Mesenchymal stem cell (in vitro differentiated cells and primary cell): ENCODE results near the gene RPTOR.

Source experiments
- DNase-seq: peaks from one replicate; pipeline ENCODE4 v3.0.0-alpha.2; 2013
- H2AFZ ChIP-seq: one replicate; pipeline ENCODE4 v1.6.1; 2013; ENCODE audit warnings: low read depth, mild to moderate bottlenecking, control low read depth, inconsistent platforms, low read length, moderate library complexity
- H2AK5ac ChIP-seq: 2 replicates; pipeline ENCODE4 v1.6.1; 2013; ENCODE audit warnings: low read length, moderate library complexity, mild to moderate bottlenecking, inconsistent platforms; ENCODE audit not compliant: severe bottlenecking
- H2BK120ac ChIP-seq: one replicate; pipeline ENCODE4 v1.6.1; 2013; ENCODE audit warnings: low read depth, mild to moderate bottlenecking, inconsistent platforms, low read length, moderate library complexity
- H2BK12ac ChIP-seq, 2 experiments: one replicate each; pipeline ENCODE4 v1.6.1; 2013; ENCODE audit warnings: inconsistent platforms in 2 of 2, low read length in 2 of 2, mild to moderate bottlenecking in 2 of 2, moderate library complexity in 2 of 2, control low read depth in 1 of 2
- H2BK15ac ChIP-seq: one replicate; pipeline ENCODE4 v1.6.1; 2013; ENCODE audit warnings: mild to moderate bottlenecking, low read depth, inconsistent platforms; ENCODE audit not compliant: poor library complexity, severe bottlenecking
- H2BK5ac ChIP-seq: 2 replicates; pipeline ENCODE4 v1.6.1; 2013; ENCODE audit warnings: low read depth, mild to moderate bottlenecking, low read length, control low read depth, inconsistent platforms; ENCODE audit not compliant: poor library complexity, severe bottlenecking
- H3K14ac ChIP-seq, 2 experiments: one replicate each; pipeline ENCODE4 v1.6.1; 2013; ENCODE audit warnings: inconsistent platforms in 2 of 2, low read length in 2 of 2, control low read depth in 1 of 2, mild to moderate bottlenecking in 1 of 2, moderate library complexity in 1 of 2
- H3K18ac ChIP-seq, 2 experiments: one replicate each; pipeline ENCODE4 v1.6.1; 2013; ENCODE audit warnings: inconsistent platforms in 2 of 2, low read length in 2 of 2, control low read depth in 1 of 2, low read depth in 1 of 2, mild to moderate bottlenecking in 1 of 2
- H3K23ac ChIP-seq, 2 experiments: one replicate each; pipeline ENCODE4 v1.6.1; 2013; ENCODE audit warnings: inconsistent platforms in 2 of 2, low read length in 2 of 2, mild to moderate bottlenecking in 2 of 2, moderate library complexity in 2 of 2, control low read depth in 1 of 2
- H3K27ac ChIP-seq: 2 replicates; pipeline ENCODE4 v1.5.1; 2013; ENCODE audit warnings: mild to moderate bottlenecking, moderate library complexity, low read length, control low read depth, inconsistent platforms; ENCODE audit not compliant: poor library complexity, severe bottlenecking
- H3K27me3 ChIP-seq, 2 experiments: 2 replicates each; pipeline versions ENCODE4 v1.6.1 to v1.7.0; 2013; ENCODE audit warnings: low read length in 2 of 2, mild to moderate bottlenecking in 2 of 2, moderate library complexity in 2 of 2, control low read depth in 1 of 2, inconsistent platforms in 1 of 2; ENCODE audit not compliant: control insufficient read depth in 1 of 2, insufficient read depth in 1 of 2
- H3K36me3 ChIP-seq, 2 experiments: 2 replicates each; pipeline versions ENCODE4 v1.6.1 to v1.7.0; 2013; ENCODE audit warnings: low read length in 2 of 2, control low read depth in 1 of 2, inconsistent platforms in 1 of 2, low read depth in 1 of 2, mild to moderate bottlenecking in 1 of 2; ENCODE audit not compliant: insufficient read depth in 2 of 2, control insufficient read depth in 1 of 2
- H3K4ac ChIP-seq, 2 experiments: one replicate each; pipeline ENCODE4 v1.6.1; 2013; ENCODE audit warnings: inconsistent platforms in 2 of 2, low read length in 2 of 2, mild to moderate bottlenecking in 2 of 2, moderate library complexity in 2 of 2, control low read depth in 1 of 2, low read depth in 1 of 2
- H3K4me1 ChIP-seq: 2 replicates; pipeline ENCODE4 v1.6.1; 2013; ENCODE audit warnings: low read depth, low read length, control low read depth; ENCODE audit not compliant: control insufficient read depth, insufficient read depth
- H3K4me2 ChIP-seq: 2 replicates; pipeline ENCODE4 v1.6.1; 2013; ENCODE audit warnings: low read length, mild to moderate bottlenecking, inconsistent platforms; ENCODE audit not compliant: poor library complexity, severe bottlenecking
- H3K4me3 ChIP-seq, 2 experiments: 2 replicates each; pipeline versions ENCODE4 v1.5.1 to v1.7.0; 2013; ENCODE audit warnings: low read length in 2 of 2, mild to moderate bottlenecking in 2 of 2, control low read depth in 1 of 2, low read depth in 1 of 2; ENCODE audit not compliant: insufficient read depth in 1 of 2
- H3K79me1 ChIP-seq: replicated peaks from 2 replicates; pipeline ENCODE4 v1.6.1; 2013; ENCODE audit warnings: mild to moderate bottlenecking, control low read depth, low read length, inconsistent platforms; ENCODE audit not compliant: poor library complexity, severe bottlenecking
- H3K9ac ChIP-seq: 2 replicates; pipeline ENCODE4 v1.7.0; 2013; ENCODE audit warnings: mild to moderate bottlenecking, low read length, moderate library complexity
- H3K9me3 ChIP-seq: 2 replicates; pipeline ENCODE4 v1.7.0; 2013; ENCODE audit warnings: mild to moderate bottlenecking, low read length; ENCODE audit not compliant: control insufficient read depth
- H4K8ac ChIP-seq: one replicate; pipeline ENCODE4 v1.6.1; 2013; ENCODE audit warnings: inconsistent platforms, mild to moderate bottlenecking, low read length, moderate library complexity
- H4K91ac ChIP-seq: one replicate; pipeline ENCODE4 v1.6.1; 2013; ENCODE audit warnings: mild to moderate bottlenecking, low read length, inconsistent platforms
- WGBS: methylation state at CpG from one replicate; pipeline ENCODE4 v1.1.7; 2013; ENCODE audit warnings: mixed read lengths; 5-methylcytosine and 5-hydroxymethylcytosine counted together

Gene RPTOR

DNA sequence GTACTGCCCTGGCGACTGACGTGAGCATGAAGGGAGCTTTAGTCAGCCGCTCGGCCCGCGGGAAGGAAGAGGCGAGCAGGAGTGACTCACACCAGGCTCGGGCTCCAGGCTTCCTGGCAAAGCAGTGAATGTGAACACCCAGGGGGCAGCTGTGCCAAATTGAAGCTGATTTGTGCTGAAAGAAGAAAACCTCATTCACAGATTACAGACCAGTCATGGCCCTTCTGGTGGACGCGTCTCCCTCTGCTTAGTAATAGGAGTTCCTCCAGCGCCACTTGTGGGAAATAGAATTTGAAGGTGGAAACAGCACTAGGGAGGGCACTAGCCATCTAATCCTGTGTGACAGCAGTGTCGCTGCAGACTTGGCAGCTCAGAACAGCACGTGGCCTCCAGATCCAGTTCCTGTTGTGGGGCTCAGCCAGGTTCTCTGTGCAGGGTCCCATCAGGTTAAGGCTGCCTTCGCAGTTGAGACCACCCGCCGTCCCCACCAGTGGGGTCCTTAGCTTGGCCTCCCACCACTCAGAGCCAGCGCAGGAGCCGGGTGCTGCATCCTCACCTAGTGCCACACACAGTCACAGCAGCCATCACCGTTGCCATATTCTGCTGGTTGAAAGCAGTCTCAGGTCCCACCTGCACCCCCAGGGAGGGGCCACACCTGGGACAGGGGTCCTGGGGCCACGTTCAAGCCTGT is 282.5 kb downstream of the RPTOR start:
- H2BK120ac ChIP-seq = no peak overlapping the region
- H3K27me3 ChIP-seq = no peaks in the 10 kb centered on the region
- peak overlapping the region; percentile 9 for H2AK5ac ChIP-seq
- peak overlapping the region in 1 of 2 experiments; percentile 57 for H3K14ac ChIP-seq
- H3K4me3 ChIP-seq = no peak overlapping the region
- H3K4ac ChIP-seq = peak overlapping the region; percentile 47 to 49
- WGBS = 48% methylated on average over 20 of the region's 20 CpGs
- peak overlapping the region; percentile 75 for H2BK15ac ChIP-seq
- H3K27ac ChIP-seq = peak overlapping the region; percentile 54
- peaks cover 40 to 67% of the 10 kb centered on the region in 2 experiments for H3K36me3 ChIP-seq
- H3K18ac ChIP-seq = peak overlapping the region; percentile 66 to 86
- peaks cover 3% of the 10 kb centered on the region for H3K79me1 ChIP-seq
- peaks cover 6% of the 10 kb centered on the region for H3K9me3 ChIP-seq
- H4K8ac ChIP-seq = peak overlapping the region; percentile 55
- peak overlapping the region; percentile 22 for H4K91ac ChIP-seq
- H2BK5ac ChIP-seq = no peak overlapping the region
- H3K4me1 ChIP-seq = peaks cover 25% of the 10 kb centered on the region
- peak overlapping the region in 1 of 2 experiments; percentile 33 for H2BK12ac ChIP-seq
- H2AFZ ChIP-seq = no peak overlapping the region
- DNase-seq = peak; percentile 94
- H3K9ac ChIP-seq = peak overlapping the region; percentile 65
- H3K4me2 ChIP-seq = peak overlapping the region; percentile 3
- H3K23ac ChIP-seq = no peak overlapping the region

DNA sequence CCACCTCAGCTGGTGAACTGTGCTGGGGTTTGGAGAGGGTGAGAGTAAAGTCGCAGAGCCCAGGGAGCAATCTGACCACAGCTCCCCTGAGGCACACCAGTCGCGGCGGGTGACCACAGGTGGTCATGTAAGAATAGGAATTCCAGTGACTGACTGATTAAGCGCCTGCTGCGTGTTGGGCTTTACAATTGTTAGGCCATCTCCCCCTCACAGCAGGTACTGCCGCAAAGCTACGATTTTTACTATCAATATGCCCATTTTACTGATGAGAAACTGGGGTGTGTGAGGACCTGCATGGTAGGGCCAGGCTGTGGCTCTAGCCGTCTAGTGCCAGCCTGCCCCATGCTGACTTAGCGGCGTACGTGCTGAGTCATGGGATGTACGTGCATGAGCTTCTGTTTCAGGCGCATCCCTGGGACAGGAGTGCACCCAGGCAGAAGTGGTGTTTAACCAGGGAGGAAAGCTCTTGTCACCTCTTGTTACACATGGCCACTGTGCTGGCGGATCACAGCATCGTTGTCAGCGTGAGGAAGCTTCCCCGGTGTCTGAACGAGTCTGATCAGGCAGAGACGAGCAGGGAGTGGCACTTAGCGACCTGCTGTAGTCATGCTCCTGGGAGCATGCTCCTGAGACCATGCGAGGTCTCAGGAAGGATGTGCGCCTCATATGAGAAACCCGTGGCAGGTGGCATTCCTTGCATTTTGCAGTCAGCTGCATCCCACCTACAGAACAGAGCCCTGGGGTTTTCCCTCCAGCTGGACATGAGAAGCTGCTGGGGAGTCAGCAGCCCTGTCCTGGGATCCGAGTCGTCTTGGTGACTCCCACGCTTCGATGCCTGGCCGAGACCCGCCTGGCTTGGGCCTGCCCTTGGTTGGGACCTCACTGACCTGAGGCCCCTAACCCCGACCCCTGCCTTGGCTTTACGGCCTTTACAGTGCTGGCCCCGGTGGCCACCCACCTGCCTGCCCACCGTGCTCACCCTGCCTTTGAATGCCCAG is 283.3 kb downstream of the RPTOR start:
- DNase-seq = peak; percentile 14
- Histone ChIP-seq H3K36me3 (peaks cover 39 to 59% of the 10 kb centered on the region in 2 experiments), H3K14ac (no peak overlapping the region), H3K4me1 (peaks cover 30% of the 10 kb centered on the region), H2AK5ac (peak overlapping the region; percentile 14), H3K9ac (peak overlapping the region; percentile 65), H2BK5ac (no peak overlapping the region), H3K4me2 (no peak overlapping the region), H3K4ac (peak overlapping the region; percentile 47 to 49), H3K18ac (peak overlapping the region; percentile 66 to 86), H4K8ac (peak overlapping the region; percentile 55), H3K27ac (peak overlapping the region; percentile 54), H3K27me3 (no peaks in the 10 kb centered on the region), H2BK15ac (peak overlapping the region; percentile 75), H3K9me3 (peaks cover 6% of the 10 kb centered on the region), H3K79me1 (peaks cover 3% of the 10 kb centered on the region), H4K91ac (peak overlapping the region; percentile 74), H2BK12ac (peak overlapping the region; percentile 12 to 20), H2BK120ac (no peak overlapping the region), H3K23ac (no peak overlapping the region), H2AFZ (no peak overlapping the region), H3K4me3 (no peak overlapping the region)
- WGBS = 84% methylated on average over 34 of the region's 34 CpGs

DNA sequence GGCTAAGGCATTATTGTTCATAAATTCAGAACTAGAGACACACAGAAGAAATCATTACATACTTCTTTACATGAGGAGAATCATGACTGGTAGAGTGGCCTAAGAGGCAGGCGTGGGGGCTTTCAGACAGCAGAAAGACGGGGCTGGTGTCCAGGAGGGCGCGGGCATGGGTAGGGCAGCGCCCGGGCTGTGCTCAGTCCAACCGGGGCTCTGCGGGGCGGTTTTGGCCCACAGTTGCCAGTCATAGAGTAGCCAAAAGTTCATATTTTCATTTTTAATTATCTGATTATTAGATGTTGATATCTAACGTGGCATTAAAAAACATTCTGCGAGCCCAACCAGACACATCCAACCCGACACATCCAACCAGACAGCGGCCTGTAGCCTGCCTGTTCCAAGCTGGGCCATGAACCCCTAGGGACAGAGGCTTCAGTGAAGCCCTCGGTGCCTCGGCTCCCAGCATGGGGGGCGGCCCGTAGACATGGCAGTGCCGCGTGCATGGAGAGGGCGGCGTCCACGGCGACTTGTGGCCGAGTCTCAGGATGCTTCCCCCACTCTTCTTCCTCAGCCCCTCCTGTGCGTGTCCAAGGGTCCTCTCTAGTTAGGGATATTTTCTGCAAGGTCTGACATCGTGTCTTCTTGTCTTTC is 284.7 kb downstream of the RPTOR start:
- H3K18ac ChIP-seq = no peak overlapping the region
- no peak overlapping the region for H2AK5ac ChIP-seq
- H2BK15ac ChIP-seq = peak overlapping the region; percentile 55
- no peak overlapping the region for H2AFZ ChIP-seq
- H3K23ac ChIP-seq = no peak overlapping the region
- H4K8ac ChIP-seq = no peak overlapping the region
- peaks cover 36 to 49% of the 10 kb centered on the region in 2 experiments for H3K36me3 ChIP-seq
- DNase-seq = no peak
- no peak overlapping the region for H3K4ac ChIP-seq
- peaks cover 33% of the 10 kb centered on the region for H3K4me1 ChIP-seq
- H3K79me1 ChIP-seq = peaks cover 3% of the 10 kb centered on the region
- H3K27ac ChIP-seq = no peak overlapping the region
- H3K4me3 ChIP-seq = no peak overlapping the region
- H4K91ac ChIP-seq = no peak overlapping the region
- H2BK120ac ChIP-seq = no peak overlapping the region
- 96% methylated on average over 19 of the region's 26 CpGs for WGBS
- H3K9ac ChIP-seq = no peak overlapping the region
- no peak overlapping the region for H3K14ac ChIP-seq
- no peaks in the 10 kb centered on the region for H3K27me3 ChIP-seq
- no peak overlapping the region for H3K4me2 ChIP-seq
- H2BK12ac ChIP-seq = no peak overlapping the region
- H3K9me3 ChIP-seq = peaks cover 6% of the 10 kb centered on the region
- H2BK5ac ChIP-seq = no peak overlapping the region
